NCI-H748 (cell line): ENCODE measurements around the gene ZNF213.

Source experiments
- DNase-seq: peaks from one replicate; lab custom pipeline; 2025; ENCODE audit not compliant: unreplicated experiment; lab: John Stamatoyannopoulos, UW

Gene ZNF213, protein sequence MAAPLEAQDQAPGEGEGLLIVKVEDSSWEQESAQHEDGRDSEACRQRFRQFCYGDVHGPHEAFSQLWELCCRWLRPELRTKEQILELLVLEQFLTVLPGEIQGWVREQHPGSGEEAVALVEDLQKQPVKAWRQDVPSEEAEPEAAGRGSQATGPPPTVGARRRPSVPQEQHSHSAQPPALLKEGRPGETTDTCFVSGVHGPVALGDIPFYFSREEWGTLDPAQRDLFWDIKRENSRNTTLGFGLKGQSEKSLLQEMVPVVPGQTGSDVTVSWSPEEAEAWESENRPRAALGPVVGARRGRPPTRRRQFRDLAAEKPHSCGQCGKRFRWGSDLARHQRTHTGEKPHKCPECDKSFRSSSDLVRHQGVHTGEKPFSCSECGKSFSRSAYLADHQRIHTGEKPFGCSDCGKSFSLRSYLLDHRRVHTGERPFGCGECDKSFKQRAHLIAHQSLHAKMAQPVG

DNA sequence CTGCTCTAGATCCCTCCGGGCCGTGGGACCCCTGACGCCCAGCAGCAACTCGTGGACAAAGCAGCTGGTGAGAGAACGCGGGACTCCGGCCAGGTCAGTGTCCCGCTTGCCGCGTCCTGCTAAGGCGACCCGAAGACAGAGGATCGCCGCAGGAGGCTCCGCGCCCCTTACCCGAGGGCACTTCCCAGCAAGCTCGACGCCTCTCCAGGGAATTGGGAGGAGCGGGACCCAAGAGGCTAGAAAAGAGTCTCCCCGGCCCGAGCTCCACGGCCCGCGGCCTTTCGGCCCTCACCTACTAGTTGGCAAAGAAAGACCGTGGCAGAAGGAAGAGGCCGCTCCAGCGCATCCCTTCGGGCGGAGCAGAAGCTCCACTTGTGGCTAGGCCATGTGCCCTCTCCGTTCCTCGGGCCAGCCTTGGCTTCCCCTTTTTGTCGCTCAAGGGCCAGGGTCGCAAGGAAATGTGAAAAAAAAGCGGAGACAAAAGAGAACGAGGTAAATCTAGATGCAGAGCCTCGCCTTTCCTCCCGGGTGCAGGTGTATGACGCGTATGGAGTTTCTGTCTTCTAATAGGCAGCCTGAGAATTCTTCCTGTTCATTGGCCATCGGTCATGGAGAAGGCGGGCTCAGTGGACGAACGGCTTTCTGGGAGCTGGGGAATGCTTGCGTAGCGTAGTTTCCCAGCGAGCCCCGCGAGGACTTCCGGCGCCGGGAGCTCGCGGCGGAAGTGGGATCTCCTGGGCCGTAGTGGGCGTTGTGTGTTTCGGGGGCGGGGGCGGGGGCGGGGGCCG is at the start of gene ZNF213:
Gene ZNF213, plus strand, starts transcription at position 692 of the 788 bp plus-strand sequence. CDS start 2,252 bp downstream, outside the sequence.
- peak; percentile 97 for DNase-seq

DNA sequence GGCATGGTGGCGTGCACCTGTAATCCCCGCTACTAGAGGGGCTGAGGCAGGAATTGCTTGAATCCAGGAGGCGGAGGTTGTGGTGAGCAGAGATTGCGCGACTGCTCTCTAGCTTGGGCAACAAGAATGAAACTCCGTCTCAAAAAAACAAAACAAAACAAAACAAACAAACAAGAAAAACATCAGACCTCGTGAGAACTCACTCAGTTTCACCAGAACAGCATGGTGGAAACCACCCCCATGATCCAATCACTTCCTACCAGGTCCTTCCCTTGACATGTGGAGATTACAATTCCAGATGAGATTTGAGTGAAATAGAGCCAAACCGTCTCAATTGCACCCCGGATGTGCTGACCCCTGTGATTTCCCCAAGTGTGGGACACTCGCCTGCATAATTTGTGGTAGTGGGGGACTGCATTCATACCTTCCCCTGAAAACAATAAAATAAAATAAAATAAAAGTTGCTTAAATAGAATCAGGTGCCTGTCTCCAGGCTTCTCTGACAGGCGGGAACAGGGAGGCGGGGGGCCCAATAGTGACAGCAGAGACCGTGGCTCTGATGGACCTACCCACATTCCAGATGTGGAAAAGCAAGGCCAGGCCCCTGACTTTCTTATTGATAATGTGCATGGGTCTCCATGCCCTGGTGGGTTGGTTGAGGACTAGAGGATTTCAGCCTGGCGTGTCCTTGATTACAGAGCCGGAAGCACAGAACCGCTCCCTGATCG is 48.8 kb upstream of the ZNF213 start:
- no peak for DNase-seq

GRCh38 chr16:3086596-3087242 is 48.1 kb upstream of the ZNF213 start:
- DNase-seq, result no peak

- DNase-seq, result no peak
These were observed 47.3 kb upstream of the ZNF213 start for GRCh38 chr16:3087243-3088235.

DNA sequence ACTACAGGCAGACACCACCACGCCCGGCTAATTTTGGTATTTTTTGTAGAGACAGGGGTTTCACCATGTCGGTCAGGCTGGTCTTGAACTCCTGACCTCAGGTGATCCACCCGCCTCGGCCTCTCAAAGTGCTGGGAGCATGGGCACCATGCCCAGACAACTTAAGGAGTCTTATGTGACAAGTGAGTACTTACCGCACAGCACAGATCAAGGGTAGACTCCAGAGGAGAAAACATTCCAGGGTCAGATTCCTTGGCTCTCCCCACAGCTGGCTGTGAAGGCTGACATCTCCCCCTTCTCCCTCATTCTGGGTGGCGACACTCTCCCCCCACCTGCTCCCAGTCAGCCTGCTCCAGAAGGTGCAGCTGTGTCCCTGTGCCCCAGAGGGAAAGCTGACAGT is 46.4 kb upstream of the ZNF213 start:
- DNase-seq, result no peak

DNA sequence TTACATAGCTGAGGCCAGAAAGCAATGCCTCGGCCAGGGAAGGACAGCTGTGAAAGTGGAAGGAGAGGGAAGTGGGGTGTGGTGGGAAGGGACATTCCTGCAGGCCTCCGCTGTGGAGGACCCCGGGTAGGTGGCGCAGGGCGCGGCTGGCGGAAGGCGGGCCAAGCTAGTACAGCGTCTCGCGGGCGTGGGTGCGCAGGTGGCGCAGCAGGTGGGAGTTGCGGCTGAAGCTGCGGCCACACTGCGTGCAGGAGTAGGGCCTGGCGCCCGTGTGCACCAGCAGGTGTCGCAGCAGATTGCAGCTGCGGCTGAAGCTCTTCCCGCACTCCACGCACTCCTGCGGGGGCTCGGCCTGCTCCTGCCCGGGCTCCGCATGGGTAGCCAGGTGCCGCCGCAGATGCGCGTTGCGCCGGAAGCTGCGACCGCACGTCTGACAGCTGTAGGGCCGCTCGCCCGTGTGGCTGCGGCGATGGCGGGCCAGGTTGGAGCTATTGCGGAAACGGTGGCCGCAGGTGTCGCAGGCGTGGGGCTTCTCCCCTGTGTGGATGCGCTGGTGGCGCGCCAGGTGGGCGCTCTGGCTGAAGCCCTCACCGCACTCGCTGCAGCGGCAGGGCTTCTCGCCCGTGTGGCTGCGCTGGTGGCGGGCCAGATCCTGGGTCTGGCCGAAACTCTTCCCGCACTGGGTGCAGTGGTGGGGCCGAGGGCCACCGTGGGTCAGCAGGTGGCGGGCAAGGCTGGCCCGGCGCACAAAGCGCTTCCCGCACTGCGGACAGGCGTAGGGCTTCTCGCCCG is 45.7 kb upstream of the ZNF213 start:
- DNase-seq, result no peak

- peak; percentile 82 for DNase-seq
These were observed 44.9 kb upstream of the ZNF213 start for GRCh38 chr16:3089717-3090592.

DNA sequence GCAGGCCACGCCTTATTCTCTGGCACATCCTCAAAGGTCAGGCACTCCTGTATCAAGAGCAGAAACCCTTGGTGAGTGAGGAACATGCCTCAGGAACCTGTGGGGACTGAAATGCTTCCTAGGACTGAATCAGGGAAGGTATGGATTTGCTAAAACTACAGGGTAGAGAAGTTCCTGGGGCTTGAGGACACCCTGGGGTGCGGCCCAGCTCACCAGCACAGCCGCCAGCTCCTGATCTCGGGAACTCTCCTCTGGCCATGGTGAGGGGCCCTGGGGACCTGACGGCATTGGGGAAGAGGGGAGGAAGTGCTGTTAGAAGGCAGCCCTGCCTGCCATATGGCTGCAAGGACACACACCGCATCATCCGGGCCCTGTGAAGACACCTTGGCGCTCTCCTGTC is 43.3 kb upstream of the ZNF213 start:
- DNase-seq, result no peak

DNA sequence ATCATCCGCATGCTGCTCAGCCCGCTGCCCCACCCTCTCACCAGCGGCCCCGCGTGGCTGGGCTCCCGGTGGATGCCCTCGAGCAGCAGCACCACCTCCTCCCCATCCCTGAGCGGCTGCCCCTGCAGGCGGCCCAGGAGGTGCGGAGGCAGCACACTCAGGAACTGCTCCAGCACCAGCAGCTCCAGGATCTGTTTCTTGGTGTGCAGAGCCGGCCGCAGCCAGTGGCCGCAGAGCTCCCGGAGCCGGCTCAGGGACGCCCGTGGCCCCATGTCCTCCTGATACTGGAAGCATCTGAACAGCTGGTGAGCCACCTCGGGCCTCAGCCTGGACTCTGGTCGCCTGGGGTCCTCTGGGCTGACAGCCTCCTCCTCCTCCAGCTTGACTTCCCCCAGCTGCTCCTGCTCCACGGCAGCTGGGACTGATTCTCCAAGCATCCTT is 42.3 kb upstream of the ZNF213 start:
- DNase-seq, result no peak

- DNase-seq, result peak; percentile 44
These were observed 40.4 kb upstream of the ZNF213 start for GRCh38 chr16:3094289-3095027.

GRCh38 chr16:3095869-3096268 is 39.0 kb upstream of the ZNF213 start:
- DNase-seq, result no peak

DNA sequence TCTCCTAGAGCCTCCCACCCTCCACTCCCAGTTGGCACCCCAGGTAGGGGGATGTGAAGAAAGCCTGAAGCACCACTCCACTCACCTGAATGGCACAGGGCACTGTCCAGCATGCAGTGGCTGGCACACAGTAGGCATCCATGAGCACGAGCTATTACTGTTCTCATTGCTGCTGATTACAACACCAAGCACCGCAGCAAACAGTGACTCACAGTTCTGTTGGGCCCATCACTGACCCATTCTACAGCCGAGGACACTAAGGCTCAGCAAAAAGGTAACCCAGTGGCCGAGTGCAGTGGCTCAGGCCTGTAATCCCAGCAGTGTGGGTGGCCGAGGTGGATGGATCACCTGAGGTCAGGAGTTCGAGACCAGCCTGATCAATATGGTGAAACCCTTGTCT is 38.5 kb upstream of the ZNF213 start:
- DNase-seq, result no peak

- DNase-seq, result no peak
These were observed 37.6 kb upstream of the ZNF213 start for GRCh38 chr16:3097266-3097665.

- DNase-seq, result no peak
These were observed 36.1 kb upstream of the ZNF213 start, which contains the start of gene ZSCAN10 for GRCh38 chr16:3098459-3099394. ZSCAN10 (minus strand) TSS chr16:3099294; CDS start chr16:3092937, 6,357 bp downstream.

GRCh38 chr16:3099395-3099731 is 35.5 kb upstream of the ZNF213 start:
- DNase-seq, result no peak
